GM06990 (cell line): ENCODE results near the gene ISCA1.

Experiments used
- DNase-seq: peaks from one replicate; pipeline ENCODE4 v3.0.0-alpha.2; 2011; ENCODE audit not compliant: insufficient read length; ENCODE audit errors: extremely low read depth
- H3K27me3 ChIP-seq: replicated peaks from 2 replicates; pipeline ENCODE4 v1.6.0; 2011; ENCODE audit warnings: low read length; ENCODE audit not compliant: control insufficient read depth, insufficient read depth
- H3K36me3 ChIP-seq: 2 replicates; pipeline ENCODE4 v1.5.1; 2011; ENCODE audit warnings: low read length; ENCODE audit not compliant: control insufficient read depth, insufficient read depth
- H3K4me3 ChIP-seq: replicated peaks from 2 replicates; pipeline ENCODE4 v1.5.1; 2011; ENCODE audit warnings: low read depth, mild to moderate bottlenecking, control low read depth, low read length
- CTCF ChIP-seq: IDR thresholded peaks from 2 replicates; pipeline ENCODE4 v1.5.1; 2011; ENCODE audit warnings: low read length, control low read depth, mild to moderate bottlenecking, inconsistent platforms; ENCODE audit not compliant: insufficient read depth, poor library complexity, severe bottlenecking

The ISCA1 gene

GRCh38 chr9:86282979-86283535 lies 719 bp upstream of the ISCA1 start:
- no peak for DNase-seq
- H3K36me3 ChIP-seq, result no peaks in the 10 kb centered on the region
- H3K27me3 ChIP-seq, result no peaks in the 10 kb centered on the region
- TF ChIP-seq CTCF, result no peak
- H3K4me3 ChIP-seq, result peak overlapping the region; percentile 89

- H3K36me3 ChIP-seq, result no peaks in the 10 kb centered on the region
- no peaks in the 10 kb centered on the region for H3K27me3 ChIP-seq
- TF ChIP-seq CTCF, result no peak
- no peak for DNase-seq
- peak overlapping the region; percentile 89 for H3K4me3 ChIP-seq
Measured at GRCh38 chr9:86281593-86282076, 703 bp downstream of the ISCA1 start.

GRCh38 chr9:86280580-86280979 lies 1.8 kb downstream of the ISCA1 start:
- no peak for TF ChIP-seq CTCF
- no peaks in the 10 kb centered on the region for H3K27me3 ChIP-seq
- DNase-seq, result no peak
- H3K4me3 ChIP-seq, result no peak overlapping the region
- H3K36me3 ChIP-seq, result no peaks in the 10 kb centered on the region

DNA sequence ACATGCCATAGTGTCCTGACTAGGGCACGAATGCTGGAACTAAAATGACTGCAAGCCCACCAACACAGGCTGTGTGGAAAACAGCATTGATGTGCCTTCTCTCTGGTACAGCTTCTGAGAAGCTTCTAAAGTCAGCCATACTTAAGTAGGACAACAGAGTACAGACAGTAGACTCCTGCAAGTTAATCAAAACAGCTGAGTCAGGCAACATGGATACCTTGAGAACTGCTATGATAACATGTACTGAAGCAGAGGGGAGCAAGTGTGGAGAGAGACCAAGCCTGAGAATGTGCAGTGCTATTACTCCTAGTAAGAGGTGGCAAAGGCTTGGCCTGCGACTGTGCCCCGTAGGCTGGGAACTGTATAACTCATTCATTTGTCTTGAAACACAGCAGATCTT lies 2.5 kb downstream of the ISCA1 start:
- TF ChIP-seq CTCF, result no peak
- Histone ChIP-seq H3K27me3 (no peaks in the 10 kb centered on the region), H3K4me3 (no peak overlapping the region), H3K36me3 (no peaks in the 10 kb centered on the region)
- no peak for DNase-seq

- no peak for TF ChIP-seq CTCF
- H3K27me3 ChIP-seq, result no peaks in the 10 kb centered on the region
- peaks cover 3% of the 10 kb centered on the region; the same call in 1 of the 2 replicates for H3K36me3 ChIP-seq
- no peak for DNase-seq
- no peak overlapping the region for H3K4me3 ChIP-seq
Measured at GRCh38 chr9:86277072-86277471, 5.3 kb downstream of the ISCA1 start.

- no peak overlapping the region for H3K4me3 ChIP-seq
- peaks cover 6% of the 10 kb centered on the region for H3K36me3 ChIP-seq
- DNase-seq, result no peak
- TF ChIP-seq CTCF, result peak; percentile 23
- no peaks in the 10 kb centered on the region for H3K27me3 ChIP-seq
Measured at GRCh38 chr9:86275962-86276361, 6.4 kb downstream of the ISCA1 start.
